IMR-90 (cell line): ENCODE results near the gene TGFBRAP1. TPM values are rescaled to one million over a fixed set of nuclear protein-coding genes. Genes with fewer than 3 reads are reported as not detected.

ENCODE experiments used
- ATAC-seq: fragments of 200-7000 bp; cut with Tn5 transposase; 2 replicates; pipeline ENCODE4 v1.9.1; 2020; ENCODE audit warnings: low read depth, mild to moderate bottlenecking, moderate library complexity
- BruUV-seq: library from RNA; stranded (reverse); fragments of 400-500 nt; replicated peaks from 2 replicates; lab custom pipeline; 2021; lab: Mats Ljungman, UMichigan
- CTCF ChIA-PET: fragments of 300-600 bp; formaldehyde crosslinking; extraction: SDS; loops from one replicate; lab custom pipeline; 2021; ENCODE audit warnings: antibody characterized with exemption; lab: Yijun Ruan, JAX
- POLR2A ChIA-PET: fragments of 300-600 bp; sonication (Branson Sonifier 250); formaldehyde crosslinking; loops from one replicate; lab custom pipeline; 2022; ENCODE audit warnings: antibody characterized with exemption; ENCODE audit not compliant: unreplicated experiment; lab: Charles Lee
- DNase-seq: peaks from one replicate; pipeline ENCODE4 v3.0.0; 2013
- H2AFZ ChIP-seq: replicated peaks from 2 replicates; pipeline ENCODE3; 2013; ENCODE audit warnings: low read length, mild to moderate bottlenecking; ENCODE audit not compliant: poor library complexity
- H2AK5ac ChIP-seq: 2 replicates; pipeline ENCODE4 v1.6.1; 2013; ENCODE audit warnings: low read depth, low read length, inconsistent platforms
- H2AK9ac ChIP-seq: replicated peaks from 2 replicates; pipeline ENCODE3; 2013; ENCODE audit warnings: mild to moderate bottlenecking, low read depth, low read length, moderate library complexity; ENCODE audit not compliant: poor library complexity
- H2BK120ac ChIP-seq: 2 replicates; pipeline ENCODE4 v1.6.1; 2013; ENCODE audit warnings: low read depth, low read length, inconsistent platforms
- H2BK15ac ChIP-seq: 3 replicates; pipeline ENCODE4 v1.6.1; 2013; ENCODE audit warnings: low read depth, low read length, inconsistent platforms
- H2BK20ac ChIP-seq: 2 replicates; pipeline ENCODE4 v1.6.1; 2013; ENCODE audit warnings: low read depth, mild to moderate bottlenecking, inconsistent platforms, low read length, moderate library complexity
- H2BK5ac ChIP-seq: 2 replicates; pipeline ENCODE4 v1.6.1; 2013; ENCODE audit warnings: mild to moderate bottlenecking, low read depth, low read length, inconsistent platforms; ENCODE audit not compliant: poor library complexity, severe bottlenecking
- H3K14ac ChIP-seq: replicated peaks from 2 replicates; pipeline ENCODE4 v1.6.1; 2013; ENCODE audit warnings: low read depth, low read length, inconsistent platforms
- H3K18ac ChIP-seq: 2 replicates; pipeline ENCODE4 v1.6.1; 2013; ENCODE audit warnings: low read depth, low read length, control low read depth
- H3K23ac ChIP-seq: 2 replicates; pipeline ENCODE4 v1.6.1; 2013; ENCODE audit warnings: low read depth, low read length, inconsistent platforms
- H3K27ac ChIP-seq: 2 replicates; pipeline ENCODE4 v1.5.1; 2013; ENCODE audit warnings: mild to moderate bottlenecking, control low read depth, low read length; ENCODE audit not compliant: insufficient read depth
- H3K27me3 ChIP-seq: 2 replicates; pipeline ENCODE4 v1.6.1; 2013; ENCODE audit warnings: low read length; ENCODE audit not compliant: control insufficient read depth, insufficient read depth
- H3K36me3 ChIP-seq: 2 replicates; pipeline ENCODE4 v1.6.1; 2013; ENCODE audit warnings: low read length, mixed read lengths; ENCODE audit not compliant: control insufficient read depth, insufficient read depth
- H3K4ac ChIP-seq: 2 replicates; pipeline ENCODE4 v1.6.1; 2013; ENCODE audit warnings: low read depth, low read length, inconsistent platforms
- H3K4me1 ChIP-seq: 2 replicates; pipeline ENCODE4 v1.6.1; 2013; ENCODE audit warnings: low read length, mixed read lengths; ENCODE audit not compliant: control insufficient read depth, insufficient read depth
- H3K4me2 ChIP-seq: 2 replicates; pipeline ENCODE4 v1.6.1; 2013; ENCODE audit warnings: low read depth, mild to moderate bottlenecking, control low read depth, low read length, moderate library complexity
- H3K4me3 ChIP-seq: 2 replicates; pipeline ENCODE4 v1.5.1; 2013; ENCODE audit warnings: low read depth, mild to moderate bottlenecking, control low read depth, low read length, moderate library complexity; ENCODE audit not compliant: insufficient read depth
- H3K56ac ChIP-seq: 2 replicates; pipeline ENCODE4 v1.6.1; 2013; ENCODE audit warnings: low read length, inconsistent platforms; ENCODE audit not compliant: insufficient read depth; ENCODE audit errors: extremely low read depth
- H3K79me1 ChIP-seq, 2 experiments: 2 replicates each; pipeline ENCODE4 v1.6.1; 2013; ENCODE audit warnings: low read length in 2 of 2, inconsistent platforms in 1 of 2, low read depth in 1 of 2
- H3K9ac ChIP-seq: 2 replicates; pipeline ENCODE4 v1.6.1; 2013; ENCODE audit warnings: low read depth, low read length, control low read depth
- H3K9me1 ChIP-seq: 2 replicates; pipeline ENCODE4 v1.6.1; 2013; ENCODE audit warnings: low read length, inconsistent platforms; ENCODE audit not compliant: insufficient read depth
- H3K9me3 ChIP-seq: 2 replicates; pipeline ENCODE4 v1.6.1; 2013; ENCODE audit warnings: low read length; ENCODE audit not compliant: control insufficient read depth, insufficient read depth
- H4K20me1 ChIP-seq: 2 replicates; pipeline ENCODE4 v1.6.1; 2013; ENCODE audit warnings: low read length, inconsistent platforms; ENCODE audit not compliant: insufficient read depth
- H4K5ac ChIP-seq: 2 replicates; pipeline ENCODE4 v1.6.1; 2013; ENCODE audit warnings: mild to moderate bottlenecking, low read depth, low read length, control low read depth
- H4K8ac ChIP-seq, 2 experiments: 2 replicates each; pipeline ENCODE4 v1.6.1; 2013; ENCODE audit warnings: low read depth in 2 of 2, low read length in 2 of 2, control low read depth in 1 of 2, inconsistent platforms in 1 of 2
- H4K91ac ChIP-seq: 2 replicates; pipeline ENCODE4 v1.6.1; 2013; ENCODE audit warnings: low read depth, low read length, inconsistent platforms; ENCODE audit not compliant: insufficient read depth
- CEBPB ChIP-seq: IDR thresholded peaks from 2 replicates; pipeline ENCODE4 v1.6.1; 2012; ENCODE audit warnings: low read depth, low read length, improper control_type of control experiment
- CTCF ChIP-seq: conservative IDR thresholded peaks from 2 replicates; pipeline ENCODE4 v1.5.1; 2012; ENCODE audit warnings: mild to moderate bottlenecking, low read depth, low read length, improper control_type of control experiment
- RAD21 ChIP-seq: IDR thresholded peaks from 2 replicates; pipeline ENCODE4 v1.6.1; 2012; ENCODE audit warnings: low read length, improper control_type of control experiment
- RFX5 ChIP-seq: IDR thresholded peaks from 2 replicates; pipeline ENCODE4 v1.8.0; 2012; ENCODE audit warnings: low read depth, mild to moderate bottlenecking, low read length, moderate library complexity
- SMC3 ChIP-seq: fragments of 150-350 bp; IDR thresholded peaks from 2 replicates; pipeline ENCODE4 v1.6.1; 2016; ENCODE audit warnings: low read depth, mild to moderate bottlenecking, antibody characterized with exemption, low read length, moderate library complexity
- WGBS, 2 experiments: methylation state at CpG; one replicate each; pipeline versions ENCODE4 v1.1.5 to v1.1.7; 2013; ENCODE audit warnings: missing lambda C conversion rate in 2 of 2; ENCODE audit not compliant: insufficient read length in 1 of 2; ENCODE audit errors: extremely low coverage in 2 of 2; 5-methylcytosine and 5-hydroxymethylcytosine counted together
- dilution Hi-C: fragments of 300-500 bp; cut with HindIII; formaldehyde crosslinking; loops from one replicate; pipeline ENCODE4 v1.14.3; 2018; ENCODE audit warnings: low sequenced_read_pairs; ENCODE audit not compliant: unreplicated experiment
- in situ Hi-C: fragments of 300-500 bp; cut with MboI; formaldehyde crosslinking; loops from 3 replicates; pipeline ENCODE4 v1.14.3; 2019; ENCODE audit warnings: low sequenced_read_pairs, inconsistent platforms, mixed read lengths
- intact Hi-C: fragments of 100-400 bp; cut with micrococcal nuclease; formaldehyde crosslinking; loops from 2 replicates; pipeline ENCODE4 v1.10.0; 2022
- polyA plus RNA-seq, 3 experiments: library from polyadenylated mRNA; depleted of rRNA; stranded (reverse); fragments of >200 nt; gene quantifications; 2 replicates each; pipeline ENCODE4 v1.2.3, GENCODE V29; 2012; ENCODE audit warnings: low replicate concordance in 1 of 3
- total RNA-seq: library from RNA; depleted of rRNA; stranded (reverse); fragments of >200 nt; gene quantifications from 2 replicates; pipeline ENCODE4 v1.2.3, GENCODE V29; 2012
- TF ChIP-seq, protein P1 (sequence below): fragments of 150-350 bp; IDR thresholded peaks from 2 replicates; pipeline ENCODE4 v1.6.1; 2016; ENCODE audit warnings: low read depth, mild to moderate bottlenecking, low read length, moderate library complexity, borderline replicate concordance

Gene TGFBRAP1
- total and polyA plus RNA-seq, 2 of the 4 experiments (the other 2 are of a cell fraction) = 7.2 to 10.4 TPM

DNA sequence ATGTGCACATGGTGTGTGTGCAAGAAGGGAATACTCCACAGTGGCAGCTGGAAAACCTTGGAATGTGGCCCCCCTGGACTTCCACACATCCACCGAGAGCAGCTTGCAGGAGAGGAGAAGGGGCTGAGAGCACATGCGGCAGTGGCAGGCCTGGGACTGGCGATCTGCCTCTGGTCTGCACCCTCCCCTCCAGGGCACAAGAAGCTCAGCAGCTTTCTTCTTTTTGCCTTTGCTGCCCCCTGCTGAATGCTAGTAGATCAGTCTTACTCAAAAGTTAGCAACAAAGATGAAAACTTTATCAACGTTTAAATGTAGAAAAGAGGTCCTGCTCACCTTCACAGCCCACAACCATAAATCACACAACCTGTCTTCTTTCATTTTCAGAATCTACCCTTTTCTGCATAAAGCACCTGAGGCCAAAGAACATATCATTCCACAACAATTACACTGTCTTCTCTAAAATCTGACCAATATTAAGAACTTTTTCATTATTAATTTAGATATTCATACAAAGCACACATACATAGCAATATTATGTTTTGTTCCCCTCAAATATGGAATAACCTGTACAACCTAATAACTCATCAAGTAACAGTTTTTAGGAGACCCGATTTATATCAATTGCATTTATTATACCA, 34.6 kb downstream of the TGFBRAP1 start:
- dilution Hi-C loops = no loop called here

More for the DNA sequence above, 34.6 kb downstream of the TGFBRAP1 start:
- Histone ChIP-seq H4K20me1 (no peaks in the 10 kb centered on the region; the same call in 1 of the 2 replicates), H3K4me1 (0 out of 2 replicates have a peak, but pooled peaks cover 2% of the 10 kb centered on the region), H3K9ac (no peak overlapping the region), H3K18ac (no peak overlapping the region), H3K4ac (no peak overlapping the region), H4K91ac (no peak overlapping the region), H2AFZ (peak overlapping the region; percentile 58), H3K4me3 (no peak overlapping the region), H2AK9ac (no peak overlapping the region), H2BK20ac (no peak overlapping the region), H3K14ac (no peak overlapping the region), H3K27me3 (no peaks in the 10 kb centered on the region), H3K9me1 (0 out of 2 replicates have a peak, but pooled peaks cover 3% of the 10 kb centered on the region), H2BK5ac (no peak overlapping the region), H2BK15ac (no peak overlapping the region), H2BK120ac (no peak overlapping the region), H3K79me1 (peaks cover 3 to 15% of the 10 kb centered on the region in 2 experiments; a peak in 3 of 4 replicates), H3K27ac (no peak overlapping the region), H2AK5ac (no peak overlapping the region), H3K4me2 (no peak overlapping the region), H3K36me3 (peaks cover 9% of the 10 kb centered on the region), H3K56ac (no peak overlapping the region), H4K5ac (no peak overlapping the region), H4K8ac (no peak overlapping the region; a peak in 1 of 4 replicates), H3K9me3 (no peaks in the 10 kb centered on the region), H3K23ac (no peak overlapping the region)
- intact Hi-C loops = loop anchor here (1.0 to 2.0 kb wide), 2 partner anchors 34 to 181 kb away; no protein-coding TSS in a partner anchor
- ChIA-PET CTCF (interaction anchor here (0.6 to 1.4 kb wide), 9 partner anchors 12 to 190 kb away, joined by 3 to 7 read pairs (median 3); no protein-coding TSS in a partner anchor), POLR2A (no interaction called here)
- DNase-seq (peak; percentile 68), ATAC-seq (peak; percentile 94)
- BruUV-seq = no TSS peak
- TF ChIP-seq RFX5 = no peak
- TF ChIP-seq CEBPB = no peak
- TF ChIP-seq CTCF = peak; percentile 67
- TF ChIP-seq RAD21 = peak; percentile 68
- peak; percentile 55; the same call in 1 of the 2 replicates for TF ChIP-seq SMC3
- TF ChIP-seq, protein P1, sequence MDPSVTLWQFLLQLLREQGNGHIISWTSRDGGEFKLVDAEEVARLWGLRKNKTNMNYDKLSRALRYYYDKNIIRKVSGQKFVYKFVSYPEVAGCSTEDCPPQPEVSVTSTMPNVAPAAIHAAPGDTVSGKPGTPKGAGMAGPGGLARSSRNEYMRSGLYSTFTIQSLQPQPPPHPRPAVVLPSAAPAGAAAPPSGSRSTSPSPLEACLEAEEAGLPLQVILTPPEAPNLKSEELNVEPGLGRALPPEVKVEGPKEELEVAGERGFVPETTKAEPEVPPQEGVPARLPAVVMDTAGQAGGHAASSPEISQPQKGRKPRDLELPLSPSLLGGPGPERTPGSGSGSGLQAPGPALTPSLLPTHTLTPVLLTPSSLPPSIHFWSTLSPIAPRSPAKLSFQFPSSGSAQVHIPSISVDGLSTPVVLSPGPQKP = no peak
- in situ Hi-C loops = loop anchor here (5.0 kb wide), 1 partner anchor 183 kb away; no protein-coding TSS in a partner anchor
- no CpG with 5 or more reads among the region's 5 CpGs for WGBS, 2 experiments
